ENCODE results near the gene AQP2. TPM values are rescaled to one million over a fixed set of nuclear protein-coding genes. Genes with fewer than 3 reads are reported as not detected.

Gene AQP2
- total RNA-seq, 6 experiments from 2014 or later, result not detected

DNA sequence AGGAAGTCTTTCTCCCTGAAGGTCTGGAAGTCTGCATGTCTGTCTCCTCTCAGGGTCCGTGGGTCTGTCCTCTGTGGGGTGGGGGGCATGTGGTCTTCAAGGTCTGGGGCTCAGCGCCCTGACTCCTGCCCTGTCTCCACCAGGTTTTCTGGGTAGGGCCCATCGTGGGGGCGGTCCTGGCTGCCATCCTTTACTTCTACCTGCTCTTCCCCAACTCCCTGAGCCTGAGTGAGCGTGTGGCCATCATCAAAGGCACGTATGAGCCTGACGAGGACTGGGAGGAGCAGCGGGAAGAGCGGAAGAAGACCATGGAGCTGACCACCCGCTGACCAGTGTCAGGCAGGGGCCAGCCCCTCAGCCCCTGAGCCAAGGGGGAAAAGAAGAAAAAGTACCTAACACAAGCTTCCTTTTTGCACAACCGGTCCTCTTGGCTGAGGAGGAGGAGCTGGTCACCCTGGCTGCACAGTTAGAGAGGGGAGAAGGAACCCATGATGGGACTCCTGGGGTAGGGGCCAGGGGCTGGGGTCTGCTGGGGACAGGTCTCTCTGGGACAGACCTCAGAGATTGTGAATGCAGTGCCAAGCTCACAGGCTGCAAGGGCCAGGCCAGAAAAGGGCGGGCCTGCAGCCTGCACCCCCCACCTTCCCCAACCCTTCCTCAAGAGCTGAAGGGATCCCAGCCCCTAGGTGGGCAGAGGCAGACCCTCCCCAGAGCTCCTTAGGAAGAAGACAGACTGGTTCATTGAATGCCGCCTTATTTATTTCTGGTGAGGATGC, 14.5 kb downstream of the AQP2 start:
- Mint-ChIP-seq H3K4me1 (ENCODE audit: low read depth) (peaks cover 9% of the 10 kb centered on the region), H3K36me3 (ENCODE audit: low read depth) (peaks cover 6% of the 10 kb centered on the region; the same call in 1 of the 2 replicates), H3K27me3 (ENCODE audit: insufficient read depth) (peaks cover 27% of the 10 kb centered on the region), H3K4me3 (no peak overlapping the region), H3K27ac (no peak overlapping the region), H3K9me3 (no peaks in the 10 kb centered on the region)
- TF ChIP-seq, protein P1, sequence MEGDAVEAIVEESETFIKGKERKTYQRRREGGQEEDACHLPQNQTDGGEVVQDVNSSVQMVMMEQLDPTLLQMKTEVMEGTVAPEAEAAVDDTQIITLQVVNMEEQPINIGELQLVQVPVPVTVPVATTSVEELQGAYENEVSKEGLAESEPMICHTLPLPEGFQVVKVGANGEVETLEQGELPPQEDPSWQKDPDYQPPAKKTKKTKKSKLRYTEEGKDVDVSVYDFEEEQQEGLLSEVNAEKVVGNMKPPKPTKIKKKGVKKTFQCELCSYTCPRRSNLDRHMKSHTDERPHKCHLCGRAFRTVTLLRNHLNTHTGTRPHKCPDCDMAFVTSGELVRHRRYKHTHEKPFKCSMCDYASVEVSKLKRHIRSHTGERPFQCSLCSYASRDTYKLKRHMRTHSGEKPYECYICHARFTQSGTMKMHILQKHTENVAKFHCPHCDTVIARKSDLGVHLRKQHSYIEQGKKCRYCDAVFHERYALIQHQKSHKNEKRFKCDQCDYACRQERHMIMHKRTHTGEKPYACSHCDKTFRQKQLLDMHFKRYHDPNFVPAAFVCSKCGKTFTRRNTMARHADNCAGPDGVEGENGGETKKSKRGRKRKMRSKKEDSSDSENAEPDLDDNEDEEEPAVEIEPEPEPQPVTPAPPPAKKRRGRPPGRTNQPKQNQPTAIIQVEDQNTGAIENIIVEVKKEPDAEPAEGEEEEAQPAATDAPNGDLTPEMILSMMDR (IDR thresholded peaks at IDR 0.05), result no peak
- no peak for DNase-seq

DNA sequence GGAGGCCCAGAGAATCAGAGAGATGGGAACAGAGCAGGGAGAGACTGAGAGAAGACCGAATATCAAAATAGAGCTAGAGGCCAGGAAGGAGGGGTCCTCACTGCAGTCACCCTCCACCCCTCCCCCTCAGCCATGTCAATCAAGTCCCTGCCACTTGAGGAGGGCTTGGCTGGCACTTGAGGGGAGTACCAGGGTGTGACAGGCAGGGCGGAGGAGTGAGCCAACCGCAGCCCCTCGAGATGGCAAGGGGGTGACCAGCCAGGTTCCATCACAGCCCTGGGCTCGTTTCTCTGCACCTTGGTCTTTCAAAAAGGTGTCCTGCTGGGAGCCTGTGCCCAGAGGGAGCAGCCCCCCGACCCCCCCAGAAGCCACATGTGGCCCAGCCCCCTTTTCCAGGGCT, 15.3 kb downstream of the AQP2 start:
- H3K4me3 Mint-ChIP-seq, result no peak overlapping the region
- H3K9me3 Mint-ChIP-seq, result no peaks in the 10 kb centered on the region
- H3K36me3 Mint-ChIP-seq (ENCODE audit: low read depth), result no peaks in the 10 kb centered on the region
- peaks cover under 1% of the 10 kb centered on the region for H3K4me1 Mint-ChIP-seq (ENCODE audit: low read depth)
- TF ChIP-seq, protein P1 (IDR thresholded peaks at IDR 0.05), result no peak
- H3K27me3 Mint-ChIP-seq (ENCODE audit: insufficient read depth), result peaks cover 20% of the 10 kb centered on the region
- H3K27ac Mint-ChIP-seq, result no peak overlapping the region
- no peak for DNase-seq

DNA sequence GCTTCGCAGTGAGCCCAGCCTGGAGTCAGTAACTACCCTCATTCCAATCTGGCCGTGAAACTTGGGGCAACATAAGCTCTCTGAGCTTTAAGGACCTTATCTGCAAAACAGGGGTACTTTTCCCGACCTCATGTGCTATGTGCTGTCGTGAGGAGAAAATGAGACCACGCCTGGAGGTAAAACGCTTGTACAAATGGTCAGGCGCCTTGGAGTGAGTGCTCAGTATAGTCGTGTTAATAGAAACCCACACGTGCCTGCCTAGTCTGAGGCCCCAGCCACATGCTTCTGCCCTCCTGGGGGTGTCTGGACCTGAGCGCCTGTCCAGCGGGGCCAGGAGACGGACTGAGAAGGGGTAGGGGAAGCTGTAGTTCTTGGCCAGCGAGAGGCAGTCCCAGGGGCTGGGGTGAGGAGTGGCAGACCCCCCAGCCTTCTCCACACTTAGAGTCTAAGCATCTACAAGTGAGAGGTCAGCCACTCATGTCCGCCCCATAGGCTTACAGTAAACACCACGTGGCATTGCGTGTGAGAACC, 16.0 kb downstream of the AQP2 start:
- no peak overlapping the region for H3K4me3 Mint-ChIP-seq
- no peaks in the 10 kb centered on the region for H3K9me3 Mint-ChIP-seq
- DNase-seq, result no peak
- H3K4me1 Mint-ChIP-seq (ENCODE audit: low read depth), result no peaks in the 10 kb centered on the region
- H3K36me3 Mint-ChIP-seq (ENCODE audit: low read depth), result no peaks in the 10 kb centered on the region
- TF ChIP-seq, protein P1 (IDR thresholded peaks at IDR 0.05), result no peak
- H3K27me3 Mint-ChIP-seq (ENCODE audit: insufficient read depth), result peaks cover 20% of the 10 kb centered on the region
- no peak overlapping the region for H3K27ac Mint-ChIP-seq

DNA sequence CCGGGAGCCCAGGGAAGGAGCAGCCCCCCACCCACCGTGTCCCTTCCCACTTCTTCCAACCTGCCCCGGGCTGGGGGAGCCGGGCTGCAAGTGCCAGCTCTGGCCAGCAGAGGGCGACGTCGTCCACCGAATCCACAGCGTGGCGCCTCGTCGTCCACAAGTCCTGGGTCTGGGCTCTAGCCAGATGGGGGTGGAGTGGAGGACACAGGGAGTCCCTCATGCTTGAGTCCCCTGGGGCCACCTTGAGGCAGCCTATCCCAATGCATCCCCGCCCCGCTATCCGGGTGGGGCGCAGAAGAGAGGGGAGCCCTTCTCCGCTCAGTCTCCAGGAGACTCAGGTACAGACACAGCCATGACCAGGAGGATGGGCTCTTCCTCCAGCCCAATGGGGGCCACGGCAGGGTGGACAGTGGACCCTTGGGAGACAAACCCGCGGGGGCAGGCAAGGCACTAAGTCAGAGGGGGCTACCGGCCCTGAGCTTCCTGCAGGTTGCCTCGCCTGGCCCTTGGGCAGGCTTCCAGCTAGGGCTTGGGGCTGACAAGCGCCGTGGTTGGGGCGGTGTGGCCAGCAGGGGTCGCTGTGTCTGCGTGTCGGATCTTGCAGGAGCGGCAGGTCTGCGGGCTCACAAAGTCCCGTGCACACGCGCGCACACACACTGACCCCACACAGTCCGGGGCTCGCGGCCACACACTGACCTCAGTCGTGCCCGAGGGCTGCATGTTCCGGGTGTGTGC, 16.7 kb downstream of the AQP2 start:
- Mint-ChIP-seq H3K9me3 (no peaks in the 10 kb centered on the region), H3K27me3 (ENCODE audit: insufficient read depth) (peaks cover 20% of the 10 kb centered on the region), H3K36me3 (ENCODE audit: low read depth) (no peaks in the 10 kb centered on the region), H3K4me1 (ENCODE audit: low read depth) (no peaks in the 10 kb centered on the region), H3K4me3 (peak overlapping the region; percentile 76), H3K27ac (no peak overlapping the region)
- DNase-seq, result peak; percentile 71
- TF ChIP-seq, protein P1 (IDR thresholded peaks at IDR 0.05), result peak; percentile 93

DNA sequence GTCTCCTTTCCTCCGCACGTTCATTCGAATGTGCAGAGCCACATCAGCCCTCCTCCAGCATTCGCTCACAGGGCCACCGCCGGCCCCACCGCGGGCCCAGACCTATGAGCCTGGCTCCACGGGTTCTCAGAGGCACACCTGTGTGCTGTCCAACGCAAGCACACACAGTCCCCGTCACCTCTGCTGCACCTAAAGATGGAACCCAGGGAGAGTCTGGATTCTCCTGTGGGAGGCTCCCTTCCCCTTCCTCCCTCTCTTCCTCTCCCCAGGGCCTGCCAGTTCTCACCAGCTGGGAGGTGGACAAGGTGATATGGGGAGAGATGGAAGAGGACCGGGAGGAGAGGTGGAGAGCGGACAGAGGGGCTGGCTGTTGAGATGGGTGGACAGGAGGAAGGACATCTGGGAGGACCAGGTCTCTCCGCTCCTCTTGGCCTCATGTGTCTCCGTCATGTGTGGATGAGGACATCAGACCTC, 17.3 kb downstream of the AQP2 start:
- DNase-seq, result no peak
- no peaks in the 10 kb centered on the region for H3K4me1 Mint-ChIP-seq (ENCODE audit: low read depth)
- peaks cover 20% of the 10 kb centered on the region for H3K27me3 Mint-ChIP-seq (ENCODE audit: insufficient read depth)
- peak overlapping the region; percentile 76 for H3K4me3 Mint-ChIP-seq
- H3K9me3 Mint-ChIP-seq, result no peaks in the 10 kb centered on the region
- H3K27ac Mint-ChIP-seq, result no peak overlapping the region
- no peaks in the 10 kb centered on the region for H3K36me3 Mint-ChIP-seq (ENCODE audit: low read depth)
- TF ChIP-seq, protein P1 (IDR thresholded peaks at IDR 0.05), result no peak
